IPS-NIHi11 (cell line): ENCODE results near the gene MSI2.

Source experiments
- DNase-seq: peaks from one replicate; pipeline ENCODE4 v3.0.0; 2012; ENCODE audit warnings: mixed read lengths, low spot score

Gene MSI2

GRCh38 chr17:57343717-57344116 is 87.4 kb downstream of the MSI2 start:
- DNase-seq = no peak

GRCh38 chr17:57344261-57344660 is 87.9 kb downstream of the MSI2 start:
- no peak for DNase-seq

GRCh38 chr17:57349541-57350247 is 93.4 kb downstream of the MSI2 start:
- no peak for DNase-seq

- DNase-seq = no peak
These were observed 93.9 kb downstream of the MSI2 start for GRCh38 chr17:57350266-57350665.

- no peak for DNase-seq
These were observed 96.4 kb downstream of the MSI2 start for GRCh38 chr17:57352665-57353175.

- no peak for DNase-seq
These were observed 98.3 kb downstream of the MSI2 start for GRCh38 chr17:57354673-57355072.

GRCh38 chr17:57355090-57355859 is 99.0 kb downstream of the MSI2 start:
- DNase-seq = no peak

- DNase-seq = no peak
These were observed 99.9 kb downstream of the MSI2 start for GRCh38 chr17:57356153-57356718.

- no peak for DNase-seq
These were observed 100.5 kb downstream of the MSI2 start for GRCh38 chr17:57356719-57357391.

GRCh38 chr17:57357392-57357784 is 101.1 kb downstream of the MSI2 start:
- DNase-seq = no peak

- DNase-seq = no peak
These were observed 101.6 kb downstream of the MSI2 start for GRCh38 chr17:57357830-57358430.

- DNase-seq = no peak
These were observed 103.9 kb downstream of the MSI2 start for GRCh38 chr17:57360266-57360665.

- DNase-seq = no peak
These were observed 106.7 kb downstream of the MSI2 start for GRCh38 chr17:57362797-57363556.

GRCh38 chr17:57363580-57363979 is 107.3 kb downstream of the MSI2 start:
- no peak for DNase-seq

- DNase-seq = no peak
These were observed 107.8 kb downstream of the MSI2 start for GRCh38 chr17:57363998-57364643.

- no peak for DNase-seq
These were observed 109.1 kb downstream of the MSI2 start for GRCh38 chr17:57365420-57365819.

- DNase-seq = no peak
These were observed 109.8 kb downstream of the MSI2 start for GRCh38 chr17:57366177-57366557.

- DNase-seq = no peak
These were observed 110.4 kb downstream of the MSI2 start for GRCh38 chr17:57366558-57367351.

GRCh38 chr17:57368637-57369336 is 112.5 kb downstream of the MSI2 start:
- no peak for DNase-seq
